Transverse colon (tissue), 4 donors: ENCODE data around the gene SLPI. TPM values are rescaled to one million over a fixed set of nuclear protein-coding genes. Genes with fewer than 3 reads are reported as not detected.

Experiments
- DNase-seq: peaks from one replicate; pipeline ENCODE4 v3.0.0-alpha.2; 2019
- H3K27ac ChIP-seq, 4 donors: fragments of 200-600 bp; sonication (generic); 2 replicates each; pipeline ENCODE4 v1.5.1; 2016 to 2018; ENCODE audit warnings: inconsistent platforms in 4 of 4
- H3K27me3 ChIP-seq: fragments of 200-600 bp; sonication (generic); 2 replicates; pipeline ENCODE4 v1.5.1; 2017; ENCODE audit warnings: inconsistent platforms
- H3K36me3 ChIP-seq, 4 donors: fragments of 200-600 bp; sonication (generic); 2 replicates each; pipeline ENCODE4 v1.5.1; 2017 to 2019; ENCODE audit warnings: inconsistent platforms in 4 of 4
- H3K4me1 ChIP-seq, 4 donors: fragments of 200-600 bp; sonication (generic); 2 replicates each; pipeline ENCODE4 v1.5.1; 2017 to 2020; ENCODE audit warnings: inconsistent platforms in 4 of 4
- H3K4me3 ChIP-seq, 4 donors: fragments of 200-600 bp; sonication (generic); 1 replicate in 1 of 4; 2 replicates in 3 of 4; pipeline versions ENCODE4 v1.5.1 to v1.6.1; 2017 to 2019; ENCODE audit warnings: inconsistent platforms in 4 of 4
- H3K9me3 ChIP-seq, 2 donors: fragments of 200-600 bp; sonication (generic); 2 replicates each; pipeline ENCODE4 v1.5.1; 2017 to 2019; ENCODE audit warnings: inconsistent platforms in 2 of 2
- CTCF ChIP-seq, 5 experiments: fragments of 200-600 bp in 3 of 5; fragments of 450-650 bp in 2 of 5; sonication (generic) in 3 of 5; IDR thresholded peaks; 1 replicate in 2 of 5; 2 replicates in 3 of 5; pipeline ENCODE4 v1.5.1; 2016 to 2017; ENCODE audit warnings: antibody characterized with exemption in 5 of 5, inconsistent platforms in 3 of 5, mild to moderate bottlenecking in 2 of 5, moderate library complexity in 1 of 5
- EP300 ChIP-seq: sonication (generic); formaldehyde crosslinking; IDR thresholded peaks from one replicate; pipeline ENCODE4 v1.6.1; 2017; ENCODE audit warnings: antibody characterized with exemption, low read depth
- POLR2A ChIP-seq: fragments of 450-650 bp; IDR thresholded peaks from one replicate; pipeline ENCODE4 v1.6.1; 2016; ENCODE audit warnings: antibody characterized with exemption, mild to moderate bottlenecking, moderate library complexity
- POLR2AphosphoS5 ChIP-seq, 3 donors: sonication (generic); formaldehyde crosslinking; IDR thresholded peaks; one replicate each; pipeline ENCODE4 v1.6.1; 2016; ENCODE audit warnings: antibody characterized with exemption in 3 of 3
- WGBS, 2 donors: methylation state at CpG; one replicate each; pipeline ENCODE4 v1.1.5; 2018; ENCODE audit warnings: low coverage in 1 of 2; 5-methylcytosine and 5-hydroxymethylcytosine counted together
- in situ Hi-C, 4 donors: fragments of 200-750 bp; cut with MboI; loops; one replicate each; pipeline versions ENCODE4 v1.15.0 to v1.15.1; 2017; ENCODE audit warnings: low sequenced_read_pairs in 3 of 4, low pct_ligation_motif_present in 1 of 4, low pct_unique_long_range_greater_than_20kb in 1 of 4
- intact Hi-C: fragments of 100-400 bp; cut with DNase I; formaldehyde crosslinking; loops from one replicate; pipeline ENCODE4 v1.15.1; 2023; ENCODE audit warnings: low total_unique reads
- total RNA-seq, 4 donors: library from RNA; depleted of rRNA; stranded (reverse); fragments of >200 nt; gene quantifications; one replicate each; pipeline ENCODE4 v1.1.0, GENCODE V29; 2016

SLPI gene
- total RNA-seq, 4 donors from 2014 or later = 16.1 to 90.3 (median 48.2) TPM

GRCh38 chr20:45300961-45301360, 46.6 kb upstream of the SLPI start:
- peaks cover 23% of the 10 kb centered on the region for H3K27me3 ChIP-seq
- intact Hi-C loops (no loop called here), in situ Hi-C loops (loop anchor here in 1 of 4 donors (25.0 kb wide), 2 partner anchors 136 to 461 kb away; no protein-coding TSS in a partner anchor)
- TF ChIP-seq EP300 (no peak), POLR2A (no peak), POLR2AphosphoS5 (IDR thresholded peaks at IDR 0.05) (no peak), CTCF (IDR thresholded peaks at IDR 0.05) (peak in 2 of 5 experiments; percentile 7 to 17)
- no peak for DNase-seq
- no peak overlapping the region for H3K27ac ChIP-seq
- 39% methylated on average over 4 of the region's 4 CpGs; no CpG with 5 or more reads in 1 of the 2 donors for WGBS, 2 donors
- no peaks in the 10 kb centered on the region for H3K36me3 ChIP-seq
- H3K4me1 ChIP-seq = no peaks in the 10 kb centered on the region
- no peak overlapping the region for H3K4me3 ChIP-seq
- H3K9me3 ChIP-seq = no peaks in the 10 kb centered on the region

- in situ Hi-C loops (loop anchor here in 2 of 4 donors (25.0 kb wide), 5 partner anchors 138 to 463 kb away; partner anchors contain the start of genes KCNS1 (in 1 of the 2), WFDC12 (in 1 of the 2) and WFDC5 (in 1 of the 2)), intact Hi-C loops (loop anchor here (10.0 kb wide), 1 partner anchor 245 kb away; no protein-coding TSS in a partner anchor)
- Histone ChIP-seq H3K9me3 (no peaks in the 10 kb centered on the region), H3K4me3 (no peak overlapping the region), H3K4me1 (no peaks in the 10 kb centered on the region), H3K27me3 (peaks cover 21% of the 10 kb centered on the region), H3K36me3 (no peaks in the 10 kb centered on the region), H3K27ac (no peak overlapping the region)
- no peak for TF ChIP-seq POLR2A
- TF ChIP-seq CTCF (IDR thresholded peaks at IDR 0.05) = no peak
- TF ChIP-seq POLR2AphosphoS5 (IDR thresholded peaks at IDR 0.05) = no peak
- no peak for TF ChIP-seq EP300
- WGBS, 2 donors = 84% methylated on average over 6 of the region's 6 CpGs; no CpG with 5 or more reads in 1 of the 2 donors
- no peak for DNase-seq
Observed at GRCh38 chr20:45299786-45300185, 45.4 kb upstream of the SLPI start.

- Histone ChIP-seq H3K9me3 (no peaks in the 10 kb centered on the region), H3K4me1 (peaks cover 0 to 11% (median 8%) of the 10 kb centered on the region in 4 donors), H3K4me3 (no peak overlapping the region), H3K36me3 (no peaks in the 10 kb centered on the region), H3K27ac (no peak overlapping the region), H3K27me3 (peaks cover 19% of the 10 kb centered on the region)
- intact Hi-C loops = loop anchor here (10.0 kb wide), 1 partner anchor 243 kb away; no protein-coding TSS in a partner anchor
- in situ Hi-C loops = loop anchor here in 2 of 4 donors (25.0 kb wide), 3 partner anchors 186 to 286 kb away; partner anchors contain the start of genes KCNS1 (in 1 of the 2), WFDC12 (in 1 of the 2) and WFDC5 (in 1 of the 2)
- no peak for TF ChIP-seq POLR2A
- no peak for TF ChIP-seq CTCF (IDR thresholded peaks at IDR 0.05)
- TF ChIP-seq EP300 = no peak
- TF ChIP-seq POLR2AphosphoS5 (IDR thresholded peaks at IDR 0.05) = no peak
- 85 to 94% methylated on average over 3 to 19 of the region's 52 CpGs for WGBS, 2 donors
- DNase-seq = no peak
Observed at GRCh38 chr20:45297786-45298497, 43.6 kb upstream of the SLPI start.

- no peak for DNase-seq
- Histone ChIP-seq H3K27ac (no peak overlapping the region), H3K4me1 (peaks cover 0 to 18% (median 10%) of the 10 kb centered on the region in 4 donors), H3K9me3 (no peaks in the 10 kb centered on the region), H3K4me3 (no peak overlapping the region), H3K36me3 (no peaks in the 10 kb centered on the region), H3K27me3 (peaks cover 21% of the 10 kb centered on the region)
- TF ChIP-seq CTCF (IDR thresholded peaks at IDR 0.05) (no peak), POLR2A (no peak), POLR2AphosphoS5 (IDR thresholded peaks at IDR 0.05) (no peak), EP300 (no peak)
- 80 to 91% methylated on average over 1 of the region's 1 CpG for WGBS, 2 donors
- in situ Hi-C loops (loop anchor here in 2 of 4 donors (25.0 kb wide), 3 partner anchors 182 to 282 kb away; partner anchors contain the start of genes KCNS1 (in 1 of the 2), WFDC12 (in 1 of the 2) and WFDC5 (in 1 of the 2)), intact Hi-C loops (loop anchor here (10.0 kb wide), 1 partner anchor 240 kb away; no protein-coding TSS in a partner anchor)
Observed at GRCh38 chr20:45294659-45295058, 40.3 kb upstream of the SLPI start.
